ENCODE results near the gene USP37.

DNA sequence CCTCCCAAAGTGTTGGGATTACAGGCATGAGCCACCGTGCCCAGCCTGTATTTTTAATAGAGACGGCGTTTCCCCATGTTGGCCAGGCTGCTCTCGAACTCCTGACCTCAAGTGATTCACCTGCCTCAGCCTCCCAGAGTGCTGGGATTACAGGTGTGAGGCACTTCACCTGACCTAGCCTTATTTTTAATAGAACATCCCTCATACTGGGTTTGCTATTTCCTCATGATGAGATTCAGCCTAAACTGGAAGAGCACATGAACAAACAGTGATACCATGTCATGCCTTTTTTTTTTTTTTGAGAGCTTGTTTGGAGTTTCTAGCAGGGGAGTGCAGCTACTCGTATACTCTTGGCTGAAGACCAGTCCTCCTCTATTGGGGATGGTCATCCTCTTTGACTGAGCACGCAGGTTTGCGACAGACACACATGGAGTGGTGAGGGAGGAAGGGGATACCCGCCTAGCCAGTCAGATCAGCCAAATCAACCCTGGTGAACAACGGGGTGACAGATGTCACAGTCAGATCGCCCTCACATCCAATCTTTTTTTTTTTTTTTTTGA is 67.6 kb downstream of the USP37 start:
- TF ChIP-seq POLR2A (IDR thresholded peaks at IDR 0.05): no peak
- no peak for TF ChIP-seq CTCF (IDR thresholded peaks at IDR 0.05)

All from ovary (tissue), 3 donors.